GM21737 (cell line): ENCODE data around the gene MLX.
A peak's percentile ranks its signal among the peaks of the same experiment; 100 is the strongest.

Source experiments
- ATAC-seq: cut with Tn5 transposase; IDR thresholded peaks from one replicate; pipeline ENCODE4 v1.9.1; 2021; ENCODE audit warnings: mild to moderate bottlenecking, moderate library complexity; ENCODE audit not compliant: unreplicated experiment

MLX gene, protein sequence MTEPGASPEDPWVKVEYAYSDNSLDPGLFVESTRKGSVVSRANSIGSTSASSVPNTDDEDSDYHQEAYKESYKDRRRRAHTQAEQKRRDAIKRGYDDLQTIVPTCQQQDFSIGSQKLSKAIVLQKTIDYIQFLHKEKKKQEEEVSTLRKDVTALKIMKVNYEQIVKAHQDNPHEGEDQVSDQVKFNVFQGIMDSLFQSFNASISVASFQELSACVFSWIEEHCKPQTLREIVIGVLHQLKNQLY

DNA sequence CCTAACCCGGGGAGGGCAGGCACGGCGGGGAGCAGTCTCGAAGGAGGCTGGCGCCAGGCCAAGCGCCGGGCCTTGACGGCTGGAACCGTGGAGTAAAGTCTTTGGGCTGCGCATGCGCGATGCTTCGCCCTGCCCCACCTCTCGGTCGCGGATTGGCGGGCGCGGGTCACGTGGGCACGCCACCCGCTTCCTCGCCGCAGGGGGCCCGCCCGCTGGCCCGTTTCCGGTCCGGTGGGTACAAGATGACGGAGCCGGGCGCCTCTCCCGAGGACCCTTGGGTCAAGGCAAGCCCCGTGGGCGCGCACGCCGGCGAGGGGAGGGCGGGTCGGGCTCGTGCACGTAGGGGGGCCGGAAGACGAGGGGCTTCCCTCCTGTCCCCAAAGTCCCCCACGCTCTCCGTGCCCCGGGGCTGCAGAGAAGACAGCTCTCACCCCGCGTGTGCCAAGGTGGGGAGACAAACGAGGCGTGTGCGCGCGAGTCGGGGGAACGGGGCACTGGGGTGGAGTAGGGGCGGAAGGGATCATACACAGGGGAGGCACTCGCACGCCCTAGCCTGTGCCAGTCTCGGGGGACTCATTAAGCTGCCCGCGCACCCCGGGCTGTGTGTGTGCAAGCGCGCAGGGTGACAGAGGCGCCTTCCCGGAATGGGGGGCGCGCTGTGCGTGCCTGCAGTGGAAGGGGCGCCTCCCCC lies at the start of gene MLX:
Gene MLX (plus strand): TSS at position 218 of the 691 bp plus-strand sequence. CDS start 25 bp downstream, at position 243.
- ATAC-seq: peak; percentile 33

GRCh38 chr17:42517516-42517915 lies 49.4 kb upstream of the MLX start:
- no peak for ATAC-seq

DNA sequence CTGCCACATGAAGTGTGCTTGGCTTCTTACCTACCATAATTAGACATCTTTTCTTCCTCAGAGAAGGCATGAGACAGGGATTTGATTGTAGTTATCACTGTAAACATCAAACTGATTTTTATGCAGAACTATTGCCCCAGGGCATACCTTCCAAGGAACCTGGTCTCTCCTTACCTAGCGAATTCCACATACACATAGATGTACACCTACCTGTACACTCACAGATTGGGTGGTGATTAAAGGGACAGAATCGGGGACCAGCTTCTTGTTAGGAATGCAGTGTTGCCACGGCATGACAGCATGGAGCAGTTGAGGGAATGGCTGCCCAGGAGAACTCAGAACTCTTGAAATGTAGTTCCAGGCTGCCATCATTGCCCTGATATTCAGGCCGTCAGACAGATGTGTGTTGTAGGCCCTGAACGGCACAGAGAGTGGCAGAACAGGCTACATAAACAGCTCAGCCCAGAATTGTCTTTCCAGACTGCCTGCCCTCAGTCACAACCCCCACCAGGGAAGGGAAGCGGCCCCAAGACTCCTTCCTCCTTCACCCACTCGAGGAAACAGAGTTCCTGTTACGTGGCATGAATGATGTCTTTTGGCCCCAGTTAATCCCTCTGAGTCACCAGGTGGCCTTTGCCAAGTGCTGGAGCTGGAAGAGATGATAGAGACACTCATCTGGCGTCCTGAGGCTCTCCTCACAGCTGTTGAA lies 48.7 kb upstream of the MLX start:
- ATAC-seq: no peak

DNA sequence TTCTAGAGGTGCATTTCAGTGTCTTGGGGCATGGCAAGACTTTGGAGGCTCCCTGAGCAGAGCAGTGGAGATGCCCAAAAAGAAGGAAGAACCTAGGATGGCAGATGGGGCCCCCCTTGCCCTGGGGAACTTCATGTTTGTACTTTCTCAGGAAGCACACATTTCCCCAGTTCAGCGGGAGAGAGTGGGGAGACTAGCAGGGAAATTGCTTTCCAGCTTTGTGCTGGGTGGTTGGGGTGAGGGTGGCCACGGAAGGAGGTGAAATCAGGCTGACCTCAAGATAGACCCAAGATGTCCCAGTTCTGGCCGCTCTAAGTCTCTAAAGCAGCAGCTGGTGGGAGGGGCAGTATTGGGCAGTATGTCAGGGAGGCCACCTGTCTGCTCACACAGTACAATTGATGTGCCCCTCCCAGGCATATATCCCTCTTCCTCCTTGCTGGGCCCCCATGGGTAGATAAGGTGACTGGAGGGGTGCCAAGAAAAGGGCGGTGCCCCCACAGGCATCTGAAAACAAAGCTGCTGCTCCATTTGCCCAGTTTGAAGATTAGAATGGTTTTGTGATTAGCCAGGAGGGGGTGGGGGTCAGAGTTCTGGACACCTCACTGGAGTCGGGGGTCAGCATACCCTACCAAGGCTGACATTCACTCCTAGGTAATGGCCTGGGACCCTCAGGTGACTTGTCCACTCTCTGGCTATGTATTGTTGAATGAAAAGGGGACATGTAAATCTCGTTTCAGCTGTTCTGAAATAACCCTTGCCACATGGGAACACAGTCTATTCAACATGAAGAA lies 48.0 kb upstream of the MLX start:
- ATAC-seq: no peak

GRCh38 chr17:42519546-42520491 lies 47.1 kb upstream of the MLX start:
- ATAC-seq: no peak

- no peak for ATAC-seq
Measured at GRCh38 chr17:42520540-42520951, 46.4 kb upstream of the MLX start.

DNA sequence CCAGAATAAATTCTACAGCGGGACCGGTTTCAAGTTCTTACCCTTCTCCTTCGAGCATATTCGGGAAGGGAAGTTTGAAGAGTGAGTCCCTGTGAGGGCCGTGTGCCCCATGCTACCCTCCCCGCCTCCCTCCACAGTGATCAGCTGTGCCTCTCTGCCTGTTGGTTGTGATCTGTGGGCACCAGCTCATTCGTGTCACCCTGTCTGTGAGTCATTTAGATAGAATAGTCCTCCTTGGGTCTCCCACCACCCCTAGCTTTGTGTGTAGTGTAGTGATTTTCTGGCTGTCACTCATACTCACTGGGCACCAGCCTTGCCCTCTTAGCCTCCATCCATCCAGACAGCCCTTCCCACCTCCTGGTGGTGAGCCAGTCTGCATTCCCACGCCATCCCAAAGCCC lies 45.9 kb upstream of the MLX start:
- no peak for ATAC-seq

GRCh38 chr17:42521666-42522262 lies 45.1 kb upstream of the MLX start:
- no peak for ATAC-seq

DNA sequence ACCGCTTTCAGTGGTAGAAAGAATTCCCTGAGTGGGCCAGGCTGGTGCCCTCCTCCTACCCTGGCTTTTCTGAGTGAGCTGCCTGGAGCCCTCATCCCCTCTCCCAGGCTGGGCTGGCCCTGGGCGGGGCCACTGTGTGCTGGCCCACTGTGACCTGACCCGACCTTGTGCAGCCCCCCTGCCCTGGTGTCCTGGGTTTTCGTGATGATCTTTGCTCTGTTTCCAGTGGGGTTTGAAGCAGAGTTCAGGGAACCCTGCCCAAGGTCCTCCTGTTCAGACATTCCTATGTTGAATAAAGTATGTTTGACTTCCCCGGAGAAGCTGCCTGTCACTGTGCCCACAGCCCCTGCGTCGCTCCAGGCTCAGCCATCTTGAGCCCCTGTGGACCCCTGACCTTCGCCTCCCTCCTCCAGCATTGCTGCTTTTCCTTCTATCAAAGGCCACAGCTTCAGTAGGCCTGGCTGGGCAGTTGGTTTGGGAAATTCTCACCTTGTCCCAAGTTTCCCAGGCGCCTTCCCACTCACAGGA lies 44.6 kb upstream of the MLX start:
- no peak for ATAC-seq

- no peak for ATAC-seq
Measured at GRCh38 chr17:42522798-42523278, 44.1 kb upstream of the MLX start.

DNA sequence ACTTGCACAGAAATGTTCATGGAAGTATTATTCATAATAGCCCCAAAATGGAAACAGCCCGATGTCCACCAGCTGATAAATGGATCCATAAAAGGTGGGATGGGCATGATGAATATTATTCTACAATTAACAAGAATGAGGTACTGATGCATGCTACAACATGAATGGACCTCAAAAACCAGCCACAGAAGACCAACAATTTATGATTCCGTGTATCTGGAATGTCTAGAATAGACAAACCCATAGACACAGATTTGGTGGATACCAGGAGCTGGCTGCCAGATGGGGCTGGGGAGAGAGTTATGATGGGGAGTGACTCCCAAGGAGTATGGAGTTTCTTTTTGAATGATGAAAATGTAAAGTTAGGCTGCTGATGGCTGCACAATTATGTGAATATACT lies 41.7 kb upstream of the MLX start:
- no peak for ATAC-seq

GRCh38 chr17:42526031-42526444 lies 40.9 kb upstream of the MLX start:
- no peak for ATAC-seq

DNA sequence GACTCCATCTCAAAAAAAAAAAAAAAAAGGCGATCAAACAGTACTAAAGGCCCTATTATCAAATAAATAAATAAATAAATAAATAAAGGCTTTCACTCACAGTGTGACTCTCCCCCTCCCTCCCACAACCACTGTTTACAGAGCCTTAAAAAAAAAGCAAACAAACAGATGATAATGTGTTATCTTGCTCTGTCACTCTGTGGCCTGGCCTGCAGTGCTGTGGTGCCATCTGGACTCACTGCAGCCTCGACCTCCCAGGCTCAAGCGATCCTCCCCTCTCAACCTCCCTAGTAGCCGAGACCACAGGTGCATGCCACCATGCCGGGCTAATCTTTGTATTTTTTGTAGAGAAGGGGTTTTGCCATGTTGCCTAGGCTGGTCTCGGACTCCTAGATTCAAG lies 39.0 kb upstream of the MLX start:
- ATAC-seq: no peak

GRCh38 chr17:42529061-42529460 lies 37.8 kb upstream of the MLX start:
- no peak for ATAC-seq

- no peak for ATAC-seq
Measured at GRCh38 chr17:42530952-42531454, 35.9 kb upstream of the MLX start.

- no peak for ATAC-seq
Measured at GRCh38 chr17:42531455-42532354, 35.2 kb upstream of the MLX start.

DNA sequence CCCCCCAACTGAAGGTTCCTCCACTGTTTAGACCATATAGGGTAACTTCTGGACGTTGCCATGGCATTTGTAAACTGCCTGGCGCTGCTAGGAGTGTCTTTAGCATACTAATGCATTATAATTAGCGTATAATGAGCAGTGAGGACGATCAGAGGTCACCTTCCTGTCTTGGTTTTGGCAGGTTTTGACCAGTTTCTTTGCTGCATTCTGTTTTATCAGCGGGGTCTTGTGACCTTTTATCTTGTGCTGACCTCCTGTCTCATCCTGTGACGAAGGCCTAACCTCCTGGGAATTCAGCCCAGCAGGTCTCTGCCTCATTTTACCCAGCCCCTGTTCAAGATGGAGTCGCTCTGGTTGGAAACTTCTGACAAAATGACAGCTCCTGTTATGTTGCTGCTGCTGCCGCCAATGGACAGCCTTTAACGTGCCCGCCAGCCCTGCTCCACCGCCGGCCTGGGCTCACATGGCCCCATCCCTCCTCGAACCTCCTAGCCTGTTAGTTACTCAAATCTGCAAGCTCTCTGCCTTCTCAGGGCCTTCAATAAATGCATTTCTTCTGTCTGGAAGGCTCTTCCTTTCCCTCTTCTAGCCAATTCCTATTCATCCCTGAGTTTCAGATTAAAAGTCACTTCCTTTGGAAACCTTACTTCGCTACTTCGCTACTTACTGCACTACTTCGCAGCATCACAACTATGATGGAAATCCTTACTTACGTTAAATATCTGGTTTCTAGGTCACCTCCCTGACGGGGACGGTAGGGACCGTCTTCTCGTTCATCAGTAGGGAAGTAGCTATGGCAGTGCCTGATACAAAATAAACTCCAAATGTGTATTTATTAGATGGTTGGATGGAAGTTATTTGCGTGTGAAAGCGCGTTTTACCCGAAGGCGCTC lies 31.5 kb upstream of the MLX start:
- ATAC-seq: no peak
